Mesodermal cell (in vitro differentiated cells): ENCODE data around the gene PRSS57.

Experiments used
- H3K27ac ChIP-seq: 2 replicates; pipeline ENCODE4 v1.7.0; 2013; ENCODE audit warnings: mild to moderate bottlenecking, low read depth, low read length, moderate library complexity; ENCODE audit not compliant: severe bottlenecking
- H3K36me3 ChIP-seq: 2 replicates; pipeline ENCODE4 v1.7.1; 2013; ENCODE audit warnings: mild to moderate bottlenecking, low read length, moderate library complexity; ENCODE audit not compliant: control insufficient read depth, insufficient read depth
- H3K4me1 ChIP-seq: one replicate; pipeline ENCODE4 v1.7.1; 2013; ENCODE audit warnings: mild to moderate bottlenecking, low read length; ENCODE audit not compliant: insufficient read depth, control insufficient read depth, poor library complexity, severe bottlenecking
- H3K4me3 ChIP-seq: 2 replicates; pipeline ENCODE4 v1.7.0; 2013; ENCODE audit warnings: low read length, control low read depth, mild to moderate bottlenecking; ENCODE audit not compliant: insufficient read depth, poor library complexity, severe bottlenecking; ENCODE audit errors: extremely low read depth
- H3K9me3 ChIP-seq: 2 replicates; pipeline ENCODE4 v1.7.1; 2013; ENCODE audit warnings: mild to moderate bottlenecking, low read length, moderate library complexity; ENCODE audit not compliant: control insufficient read depth
- WGBS, 2 experiments: methylation state at CpG; one replicate each; pipeline ENCODE4 v1.1.5; 2013; ENCODE audit warnings: missing lambda C conversion rate in 2 of 2; ENCODE audit not compliant: insufficient coverage in 2 of 2; 5-methylcytosine and 5-hydroxymethylcytosine counted together

The PRSS57 gene

DNA sequence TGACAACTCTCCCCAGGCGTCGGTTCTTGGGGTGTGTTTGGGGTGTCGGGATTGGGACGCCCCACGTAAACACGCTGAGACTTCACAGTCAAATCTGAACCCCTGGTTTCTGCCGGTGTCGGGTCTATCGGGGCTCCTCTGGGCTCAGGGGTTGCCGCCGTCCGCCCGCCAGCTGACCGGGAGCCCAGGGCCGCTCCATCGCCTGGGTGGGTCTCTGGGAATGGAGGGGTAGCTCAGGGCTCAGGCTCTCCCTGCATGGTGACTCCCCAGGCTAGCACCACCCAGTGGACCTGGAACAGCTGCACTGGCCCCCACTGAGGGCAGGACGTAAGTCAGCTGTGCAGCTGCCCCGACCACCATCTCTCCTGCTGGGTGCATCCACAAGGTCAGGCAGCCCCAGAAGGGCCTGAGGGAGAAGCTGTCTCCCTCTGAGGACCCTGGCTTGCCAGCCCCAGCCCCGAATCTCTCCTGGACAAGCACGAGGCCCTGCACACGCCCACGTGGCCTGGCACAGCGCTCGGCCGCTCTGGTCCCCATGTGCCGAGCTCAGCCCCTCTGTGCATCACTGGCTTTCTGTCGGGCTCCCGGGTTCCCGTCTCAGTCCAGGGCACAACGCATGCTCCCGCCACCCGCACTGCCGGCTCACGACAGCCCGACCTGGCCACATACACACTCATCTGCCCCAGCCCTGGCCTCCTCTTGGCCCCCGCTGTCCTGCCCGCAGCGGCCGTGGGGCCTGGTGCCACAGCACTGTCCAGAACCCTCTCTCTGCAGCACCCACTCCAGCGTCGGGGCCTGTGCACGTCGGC is 38.3 kb downstream of the PRSS57 start:
- WGBS, 2 experiments: 94% methylated on average over 38 to 43 of the region's 43 CpGs
- Histone ChIP-seq H3K27ac (no peak overlapping the region), H3K36me3 (peaks cover 57% of the 10 kb centered on the region), H3K9me3 (no peaks in the 10 kb centered on the region), H3K4me1 (peaks cover 7% of the 10 kb centered on the region), H3K4me3 (no peak overlapping the region)

DNA sequence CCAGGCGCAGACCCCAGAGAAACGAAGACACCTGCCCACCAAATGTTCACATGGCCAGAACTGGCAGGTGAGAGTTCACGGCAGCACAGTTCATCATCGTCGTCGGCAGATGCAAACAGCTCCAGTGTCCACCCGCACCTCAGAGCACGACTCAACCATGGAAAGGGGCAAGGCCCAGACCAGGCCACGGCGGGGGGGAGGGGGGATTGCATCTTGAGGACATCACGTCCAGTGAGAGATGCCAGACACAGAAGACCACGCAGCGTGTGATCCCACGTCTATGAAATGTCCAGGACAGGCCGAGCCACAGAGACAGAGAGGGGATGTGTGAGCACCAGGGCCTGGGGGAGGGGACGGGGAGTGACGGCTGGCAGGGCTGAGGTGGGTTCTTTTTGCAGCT is 39.6 kb downstream of the PRSS57 start:
- Histone ChIP-seq H3K36me3 (peaks cover 64% of the 10 kb centered on the region), H3K4me3 (no peak overlapping the region), H3K9me3 (no peaks in the 10 kb centered on the region), H3K27ac (no peak overlapping the region), H3K4me1 (no peaks in the 10 kb centered on the region)
- 96% methylated on average over 17 of the region's 17 CpGs for WGBS, 2 experiments

DNA sequence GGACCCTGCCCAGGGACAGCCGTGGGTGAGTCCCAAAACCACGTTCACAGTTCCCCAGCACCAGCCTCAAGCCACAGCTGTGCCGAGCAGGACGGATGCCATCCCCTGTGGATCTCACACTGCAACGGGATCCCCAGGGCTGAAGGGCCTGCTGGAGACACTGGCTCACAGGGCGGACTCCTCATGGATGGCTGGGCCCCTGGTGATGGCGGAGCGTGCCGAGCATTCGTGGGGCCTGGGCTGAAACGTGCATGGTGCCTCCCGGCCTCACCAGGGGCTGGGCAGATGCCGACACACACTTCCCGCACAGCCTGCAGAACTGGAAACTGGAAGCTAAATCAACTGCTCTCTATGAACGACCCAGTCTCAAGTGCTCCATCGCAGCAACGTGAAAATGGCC is 41.8 kb downstream of the PRSS57 start:
- H3K27ac ChIP-seq: no peak overlapping the region
- 96 to 97% methylated on average over 15 to 17 of the region's 17 CpGs for WGBS, 2 experiments
- H3K9me3 ChIP-seq: no peaks in the 10 kb centered on the region
- H3K4me1 ChIP-seq: no peaks in the 10 kb centered on the region
- H3K4me3 ChIP-seq: no peak overlapping the region
- H3K36me3 ChIP-seq: peaks cover 73% of the 10 kb centered on the region

DNA sequence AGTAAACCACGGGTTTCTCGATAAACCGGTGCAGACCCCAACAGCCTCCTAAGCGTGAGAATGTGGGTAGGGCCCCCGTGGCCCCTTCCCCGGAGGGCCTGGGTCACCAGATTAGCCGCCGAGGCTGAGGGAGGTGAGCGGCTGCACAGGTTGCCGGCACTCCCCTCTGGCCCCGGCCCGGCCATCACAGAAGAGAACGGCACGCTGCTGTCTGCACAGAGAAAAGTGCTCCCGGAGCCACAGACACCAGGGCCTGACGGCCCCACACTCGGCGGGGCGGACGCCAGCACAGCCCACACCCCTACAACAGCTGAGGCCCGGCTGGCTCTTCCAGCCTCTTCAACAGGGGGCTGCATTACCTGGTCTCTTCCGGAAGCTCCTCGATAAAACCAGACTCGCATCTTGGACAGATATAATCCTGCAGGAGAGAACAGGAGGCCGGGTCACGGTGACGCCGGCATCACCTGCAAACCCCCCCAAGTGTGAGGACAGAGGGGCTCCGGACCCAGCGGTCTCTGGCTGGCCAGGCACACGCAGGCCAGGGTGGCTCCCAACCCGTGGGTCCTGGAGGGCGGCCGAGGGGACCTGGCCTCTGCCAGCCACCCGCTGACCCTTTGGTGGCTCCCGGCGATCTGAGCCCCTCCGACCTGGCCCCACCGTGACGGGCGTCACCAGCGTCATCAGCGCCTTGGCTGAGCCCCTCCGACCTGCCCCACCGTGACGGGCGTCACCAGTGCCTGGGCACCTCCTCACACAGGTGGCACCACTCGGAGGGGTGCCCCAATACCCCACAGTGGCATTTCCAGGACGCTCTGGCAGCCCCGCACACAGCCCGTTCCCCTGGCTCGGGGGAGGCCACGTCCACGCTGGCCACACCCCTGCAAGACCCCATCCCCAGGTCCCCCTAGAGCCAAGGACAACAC is 42.5 kb downstream of the PRSS57 start:
- Histone ChIP-seq H3K9me3 (no peaks in the 10 kb centered on the region), H3K27ac (no peak overlapping the region), H3K36me3 (peaks cover 74% of the 10 kb centered on the region), H3K4me1 (no peaks in the 10 kb centered on the region), H3K4me3 (no peak overlapping the region)
- 95 to 97% methylated on average over 50 to 54 of the region's 54 CpGs for WGBS, 2 experiments

DNA sequence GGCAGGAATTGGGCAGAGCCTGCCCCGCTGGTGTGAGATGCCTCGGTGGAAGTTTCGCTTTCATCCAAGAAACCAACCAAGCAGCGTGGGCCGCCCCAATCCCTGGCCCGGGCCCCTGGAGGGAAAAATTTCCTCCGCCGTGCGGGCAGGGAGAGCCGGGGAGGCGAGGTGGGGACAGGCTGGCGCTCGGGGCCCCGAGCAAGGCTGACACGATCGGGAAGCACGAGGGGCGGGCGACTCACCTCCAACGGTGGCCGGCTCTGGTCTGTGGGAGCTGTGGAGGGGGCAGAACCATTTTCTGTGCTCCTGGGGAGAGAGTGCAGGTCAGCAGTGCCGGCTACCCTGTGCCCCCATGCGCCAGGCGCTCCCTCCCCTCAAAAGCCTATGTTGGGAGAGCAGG is 43.3 kb downstream of the PRSS57 start:
- H3K9me3 ChIP-seq: no peaks in the 10 kb centered on the region
- 87 to 91% methylated on average over 21 to 24 of the region's 24 CpGs for WGBS, 2 experiments
- peaks cover 77% of the 10 kb centered on the region for H3K36me3 ChIP-seq
- no peaks in the 10 kb centered on the region for H3K4me1 ChIP-seq
- H3K4me3 ChIP-seq: no peak overlapping the region
- no peak overlapping the region for H3K27ac ChIP-seq

DNA sequence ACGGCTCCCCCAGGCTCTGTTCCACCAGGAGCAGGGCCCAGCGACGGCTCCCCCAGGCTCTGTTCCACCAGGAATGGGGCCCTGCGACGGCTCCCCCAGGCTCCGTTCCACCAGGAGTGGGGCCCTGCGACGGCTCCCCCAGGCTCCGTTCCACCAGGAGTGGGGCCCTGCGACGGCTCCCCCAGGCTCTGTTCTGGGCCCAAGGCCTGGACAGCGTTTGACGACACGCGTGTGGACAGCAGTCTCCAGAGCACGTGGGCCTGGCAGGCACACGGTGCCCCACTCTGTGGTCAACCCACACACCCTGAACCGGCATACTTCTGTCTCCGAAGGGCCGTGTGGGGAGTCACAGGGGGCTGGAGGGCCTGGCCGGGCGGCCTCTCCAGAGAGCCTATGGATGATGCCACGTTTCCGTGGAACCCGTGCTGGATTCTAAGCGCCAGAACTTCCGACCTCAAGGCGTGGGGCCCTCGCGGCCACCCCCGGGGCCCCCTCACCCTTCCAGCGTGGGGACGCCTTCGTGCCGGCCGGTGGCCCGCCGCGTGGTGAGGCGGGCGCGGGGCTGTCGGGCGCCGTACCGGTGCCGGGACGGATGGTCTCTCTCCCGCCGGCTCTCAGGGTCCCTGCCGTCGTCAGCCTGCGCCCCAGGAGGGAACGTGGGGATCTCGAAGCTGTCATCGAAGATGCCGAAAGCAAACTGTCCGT is 44.0 kb downstream of the PRSS57 start:
- WGBS, 2 experiments: 96 to 97% methylated on average over 52 to 57 of the region's 58 CpGs
- Histone ChIP-seq H3K4me1 (no peaks in the 10 kb centered on the region), H3K9me3 (no peaks in the 10 kb centered on the region), H3K36me3 (peaks cover 84% of the 10 kb centered on the region), H3K27ac (no peak overlapping the region), H3K4me3 (no peak overlapping the region)

DNA sequence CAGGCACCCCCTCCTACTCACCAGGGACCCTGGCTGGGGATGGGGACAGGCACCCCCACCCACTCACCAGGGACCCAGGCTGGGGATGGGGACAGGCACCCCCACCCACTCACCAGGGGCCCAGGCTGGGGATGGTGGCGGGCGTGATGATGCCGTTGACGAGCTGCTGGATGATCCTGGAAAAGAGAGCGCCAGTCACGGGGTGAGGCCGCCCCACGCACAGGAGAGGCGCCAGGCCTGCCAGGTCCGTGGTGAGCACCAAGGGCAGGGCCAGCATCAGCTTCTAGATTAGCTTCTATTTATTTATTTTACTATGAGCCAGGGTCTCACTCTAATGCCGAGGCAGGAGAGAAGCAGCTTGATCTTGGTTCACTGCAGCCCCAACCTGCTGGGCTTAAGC is 45.1 kb downstream of the PRSS57 start:
- peaks cover 83% of the 10 kb centered on the region for H3K36me3 ChIP-seq
- H3K4me1 ChIP-seq: no peaks in the 10 kb centered on the region
- 92 to 93% methylated on average over 9 to 10 of the region's 11 CpGs for WGBS, 2 experiments

DNA sequence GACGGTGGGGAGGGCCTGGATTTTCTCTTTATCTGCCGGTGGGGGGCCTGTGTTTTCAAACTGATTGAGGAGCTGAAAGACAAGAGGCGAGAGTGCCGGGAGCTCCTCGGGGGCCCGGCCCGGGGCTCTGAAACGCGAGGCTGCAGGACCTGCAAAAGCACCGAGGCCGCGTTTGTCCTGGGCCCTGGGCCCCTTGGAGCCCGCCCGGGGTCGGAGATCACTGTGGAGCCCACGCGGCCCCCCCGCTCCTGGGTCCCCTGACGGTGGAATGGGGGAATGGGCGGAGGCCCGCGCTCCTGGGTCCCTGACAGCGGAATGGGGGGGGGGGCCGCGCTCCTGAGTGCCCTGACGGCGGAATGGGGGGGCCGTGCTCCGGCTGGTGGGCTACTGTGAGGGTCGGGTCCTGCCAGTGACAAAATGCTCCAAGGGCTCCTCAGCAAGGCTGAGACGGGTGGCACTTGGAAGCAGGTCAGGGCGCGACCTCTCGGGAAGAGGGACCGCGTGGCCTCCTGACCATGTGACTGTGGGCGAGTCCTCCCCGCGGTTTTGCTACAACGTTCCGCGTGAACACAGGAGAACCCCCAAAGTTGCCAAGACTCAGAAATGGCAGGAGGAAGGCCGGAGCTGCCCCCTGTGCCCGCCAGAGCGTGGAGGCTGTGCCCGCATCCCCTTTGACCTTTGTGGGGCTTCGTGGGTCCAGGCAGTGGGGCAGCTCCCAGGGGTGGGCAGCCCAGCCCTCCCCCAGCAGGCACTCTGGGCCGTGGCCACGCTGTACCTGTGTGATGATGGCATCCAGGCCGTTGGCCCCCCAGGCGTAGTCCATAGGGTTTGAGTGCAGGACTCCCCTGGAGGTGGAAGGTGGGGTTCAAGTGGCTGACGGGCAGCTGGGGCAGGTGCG is 46.1 kb downstream of the PRSS57 start:
- H3K36me3 ChIP-seq: peaks cover 79% of the 10 kb centered on the region
- H3K9me3 ChIP-seq: no peaks in the 10 kb centered on the region
- H3K4me3 ChIP-seq: no peak overlapping the region
- 96% methylated on average over 29 to 39 of the region's 53 CpGs for WGBS, 2 experiments
- no peak overlapping the region for H3K27ac ChIP-seq
- no peaks in the 10 kb centered on the region for H3K4me1 ChIP-seq

More for the DNA sequence above, 45.1 kb downstream of the PRSS57 start:
- Histone ChIP-seq H3K27ac (no peak overlapping the region), H3K4me3 (no peak overlapping the region), H3K9me3 (no peaks in the 10 kb centered on the region)

DNA sequence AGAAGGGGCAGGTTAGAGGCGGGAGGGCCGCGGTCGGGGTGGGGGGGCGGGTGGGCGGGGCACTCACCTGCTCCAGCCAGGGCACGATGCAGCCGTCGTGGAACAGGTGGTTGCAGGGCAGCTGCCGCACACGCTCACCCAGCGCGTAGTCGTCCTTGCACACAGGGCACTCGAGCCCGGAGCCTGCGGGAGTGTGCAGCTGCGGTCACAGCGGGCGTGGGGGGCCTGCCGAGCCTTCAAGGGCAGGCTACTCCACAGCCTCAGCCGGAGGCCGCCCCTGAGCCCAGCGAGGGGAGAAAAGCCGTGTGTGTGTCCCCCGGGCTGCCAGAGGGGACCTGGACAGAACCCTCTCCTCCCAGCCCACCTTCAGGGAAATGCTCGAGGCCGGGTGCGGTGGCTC is 46.9 kb downstream of the PRSS57 start:
- WGBS, 2 experiments: 94 to 95% methylated on average over 16 to 21 of the region's 29 CpGs
- peaks cover 73% of the 10 kb centered on the region for H3K36me3 ChIP-seq
- no peak overlapping the region for H3K4me3 ChIP-seq
- H3K9me3 ChIP-seq: no peaks in the 10 kb centered on the region
- H3K4me1 ChIP-seq: no peaks in the 10 kb centered on the region
- no peak overlapping the region for H3K27ac ChIP-seq
